Bronchial epithelial cell (primary cell): ENCODE measurements around the gene C11orf42. TPM values are rescaled to one million over a fixed set of nuclear protein-coding genes. Genes with fewer than 3 reads are reported as not detected.

Experiments used
- DNase-seq: peaks from one replicate; pipeline ENCODE4 v3.0.0-alpha.2; 2010; ENCODE audit warnings: low read depth
- FAIRE-seq: peaks from 2 replicates; lab custom pipeline; 2011; peaks lifted over from hg19 to GRCh38; lab: Jason Lieb, UNC
- H3K27me3 ChIP-seq: 2 replicates; pipeline ENCODE4 v1.5.1; 2011; ENCODE audit warnings: low read length; ENCODE audit not compliant: control insufficient read depth, insufficient read depth
- H3K36me3 ChIP-seq: 2 replicates; pipeline ENCODE4 v1.5.1; 2011; ENCODE audit warnings: low read length; ENCODE audit not compliant: control insufficient read depth, insufficient read depth
- H3K4me3 ChIP-seq: 2 replicates; pipeline ENCODE4 v1.5.1; 2011; ENCODE audit warnings: mild to moderate bottlenecking, low read depth, low read length, control low read depth
- total RNA-seq: library from RNA; depleted of rRNA; stranded (reverse); fragments of >200 nt; gene quantifications from 2 replicates; pipeline ENCODE4 v1.2.1, GENCODE V29; 2014
- TF ChIP-seq, protein P1 (sequence below): IDR thresholded peaks from 2 replicates; pipeline ENCODE4 v1.5.1; 2011; ENCODE audit warnings: mild to moderate bottlenecking, moderate library complexity, low read length, control low read depth, inconsistent platforms; ENCODE audit not compliant: insufficient read depth, severe bottlenecking

Gene C11orf42
- total RNA-seq, 1 donor from 2014 or later: not detected

DNA sequence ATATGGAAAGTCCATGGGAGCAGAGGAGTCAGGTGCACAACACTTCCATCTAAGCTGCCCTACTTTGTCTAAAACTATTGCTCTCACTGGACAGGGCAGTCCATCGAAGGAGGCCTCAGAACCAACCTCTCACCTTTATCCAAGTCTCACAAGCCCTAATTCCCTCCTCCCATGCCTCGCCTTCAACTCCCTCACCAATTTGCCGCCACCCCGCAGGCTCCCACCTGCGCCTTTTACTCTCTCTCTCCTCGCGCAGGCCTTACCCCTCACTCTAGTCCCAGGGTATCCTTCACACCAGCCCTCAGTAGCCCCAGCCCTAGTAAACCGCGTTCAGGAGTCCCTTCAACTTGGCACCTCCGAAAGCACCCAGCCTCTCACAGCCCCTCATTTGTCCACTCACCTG, 28.6 kb downstream of the C11orf42 start:
- Histone ChIP-seq H3K4me3 (peak overlapping the region; percentile 56), H3K36me3 (peaks cover 1% of the 10 kb centered on the region), H3K27me3 (no peaks in the 10 kb centered on the region)
- DNase-seq: no peak
- TF ChIP-seq, protein P1, sequence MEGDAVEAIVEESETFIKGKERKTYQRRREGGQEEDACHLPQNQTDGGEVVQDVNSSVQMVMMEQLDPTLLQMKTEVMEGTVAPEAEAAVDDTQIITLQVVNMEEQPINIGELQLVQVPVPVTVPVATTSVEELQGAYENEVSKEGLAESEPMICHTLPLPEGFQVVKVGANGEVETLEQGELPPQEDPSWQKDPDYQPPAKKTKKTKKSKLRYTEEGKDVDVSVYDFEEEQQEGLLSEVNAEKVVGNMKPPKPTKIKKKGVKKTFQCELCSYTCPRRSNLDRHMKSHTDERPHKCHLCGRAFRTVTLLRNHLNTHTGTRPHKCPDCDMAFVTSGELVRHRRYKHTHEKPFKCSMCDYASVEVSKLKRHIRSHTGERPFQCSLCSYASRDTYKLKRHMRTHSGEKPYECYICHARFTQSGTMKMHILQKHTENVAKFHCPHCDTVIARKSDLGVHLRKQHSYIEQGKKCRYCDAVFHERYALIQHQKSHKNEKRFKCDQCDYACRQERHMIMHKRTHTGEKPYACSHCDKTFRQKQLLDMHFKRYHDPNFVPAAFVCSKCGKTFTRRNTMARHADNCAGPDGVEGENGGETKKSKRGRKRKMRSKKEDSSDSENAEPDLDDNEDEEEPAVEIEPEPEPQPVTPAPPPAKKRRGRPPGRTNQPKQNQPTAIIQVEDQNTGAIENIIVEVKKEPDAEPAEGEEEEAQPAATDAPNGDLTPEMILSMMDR: no peak
- FAIRE-seq: no peak

DNA sequence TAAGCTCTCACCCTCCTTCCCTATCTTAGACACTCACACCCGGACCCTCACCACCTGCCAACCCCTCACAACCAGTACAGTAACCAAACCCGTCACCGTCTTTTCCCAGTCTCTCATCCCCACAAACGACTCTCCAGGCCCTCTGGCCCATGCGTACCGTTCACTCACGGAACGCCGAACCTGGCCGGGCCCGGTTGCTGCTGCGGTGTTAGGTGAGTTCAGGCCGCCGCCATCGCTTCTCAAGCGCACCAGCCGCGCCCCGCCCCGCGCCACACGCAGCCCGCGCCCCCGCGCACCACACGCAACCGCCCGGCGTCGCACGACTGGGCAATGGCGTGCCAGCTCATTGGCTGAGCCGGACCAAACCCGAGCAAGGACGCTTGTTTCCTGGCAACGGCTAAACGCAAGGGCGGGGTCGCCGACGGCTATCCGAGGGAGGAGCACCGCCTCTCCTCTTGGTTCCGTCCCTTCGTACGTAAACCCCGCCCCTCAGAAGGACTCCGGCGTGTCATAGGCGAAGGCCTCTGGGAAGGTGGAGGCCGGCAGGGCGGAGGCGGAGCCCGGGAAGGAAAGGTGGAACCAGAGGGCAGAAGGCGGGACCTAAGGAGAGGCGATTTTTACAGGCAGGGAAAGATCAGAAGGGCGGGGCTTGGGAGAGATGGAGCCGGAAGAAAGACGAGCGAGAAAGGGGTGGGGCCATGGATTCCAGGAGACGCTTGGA, 29.2 kb downstream of the C11orf42 start, which contains the start of gene FHIP1B:
TSS of gene FHIP1B (minus strand) at position 250 of the 721 bp plus-strand sequence. CDS start 10,120 bp downstream, outside the sequence.
- TF ChIP-seq, protein P1: no peak
- H3K36me3 ChIP-seq: peaks cover 1% of the 10 kb centered on the region
- H3K27me3 ChIP-seq: no peaks in the 10 kb centered on the region
- FAIRE-seq: no peak
- DNase-seq: peak; percentile 99
- H3K4me3 ChIP-seq: peak within 1 kb of the TSS; percentile 56

DNA sequence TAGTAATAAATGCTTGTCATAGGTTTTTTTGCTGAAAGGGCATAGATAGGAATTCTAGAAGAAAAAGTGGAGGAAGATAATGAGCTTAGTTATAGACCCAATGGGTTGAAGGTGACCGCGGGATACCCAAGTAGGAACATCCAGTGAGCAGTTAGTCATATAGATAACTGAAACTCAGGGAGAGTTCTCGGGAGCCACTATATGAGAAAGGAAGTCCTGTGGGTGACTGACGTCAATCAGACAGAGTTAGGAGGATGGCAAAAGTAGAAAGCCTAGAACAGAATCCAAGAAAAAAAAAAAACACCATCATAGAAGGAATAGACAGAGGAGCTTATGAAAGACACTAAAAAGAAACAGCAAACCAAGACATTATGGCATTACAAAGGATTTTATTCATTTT, 31.9 kb downstream of the C11orf42 start:
- TF ChIP-seq, protein P1: no peak
- no peaks in the 10 kb centered on the region for H3K27me3 ChIP-seq
- H3K36me3 ChIP-seq: no peaks in the 10 kb centered on the region
- no peak overlapping the region for H3K4me3 ChIP-seq
- FAIRE-seq: no peak
- no peak for DNase-seq

DNA sequence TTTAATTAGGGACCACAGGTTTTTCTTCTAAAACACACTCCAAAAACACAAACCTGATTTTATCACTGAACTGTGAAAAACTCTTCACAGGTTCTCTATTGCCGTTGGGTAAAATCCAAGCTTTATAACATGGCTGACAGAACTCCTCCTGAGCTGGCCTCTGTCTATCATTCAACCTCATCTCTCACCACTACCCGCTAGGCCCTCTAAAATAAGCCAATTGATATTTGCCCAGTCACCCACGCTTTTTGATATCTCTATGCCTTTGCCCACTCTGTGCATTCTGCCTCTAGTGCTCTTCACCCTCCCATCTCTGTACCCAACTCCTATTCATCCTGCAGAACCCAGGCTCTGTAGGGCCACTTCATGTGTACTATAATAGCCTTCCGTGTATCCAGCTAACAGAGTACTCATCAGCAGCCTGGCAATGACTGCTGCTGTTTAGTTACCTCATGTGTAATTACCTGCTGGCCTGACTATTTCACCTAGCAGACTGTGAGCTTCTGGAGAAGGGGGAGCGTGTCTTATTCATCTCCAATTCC, 32.5 kb downstream of the C11orf42 start:
- DNase-seq (no peak), FAIRE-seq (no peak)
- Histone ChIP-seq H3K4me3 (no peak overlapping the region), H3K27me3 (no peaks in the 10 kb centered on the region), H3K36me3 (no peaks in the 10 kb centered on the region)
- TF ChIP-seq, protein P1: no peak

DNA sequence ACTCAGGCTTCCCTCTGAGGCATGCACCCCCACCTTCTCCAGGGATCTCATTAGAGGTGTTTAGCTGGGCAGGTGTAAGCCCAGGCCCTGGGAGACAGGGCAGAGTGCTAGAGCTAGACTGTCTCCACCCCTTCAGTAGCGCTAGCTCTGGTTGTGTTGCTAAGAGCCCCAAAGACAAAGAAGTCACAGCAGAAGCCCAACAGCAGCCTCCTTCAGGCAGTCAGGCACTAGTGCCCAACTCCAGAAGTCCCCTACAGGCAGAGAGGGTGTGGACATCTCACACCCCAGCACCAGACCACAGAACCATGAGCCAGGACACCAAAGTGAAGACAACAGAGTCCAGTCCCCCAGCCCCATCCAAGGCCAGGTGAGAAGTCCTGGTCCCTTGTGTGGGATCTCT, 33.5 kb downstream of the C11orf42 start, which contains the start of gene CNGA4:
TSS of gene CNGA4 (plus strand) at position 188 of the 400 bp plus-strand sequence. CDS start at position 306, 118 bp downstream.
- FAIRE-seq (no peak), DNase-seq (no peak)
- Histone ChIP-seq H3K4me3 (no peak within 1 kb of the TSS), H3K36me3 (no peaks in the 10 kb centered on the region), H3K27me3 (no peaks in the 10 kb centered on the region)
- TF ChIP-seq, protein P1: no peak
